Memory B cell (primary cell): ENCODE data around the gene DHX8.

Experiments used
- ATAC-seq: fragments of 150-1000 bp; cut with Tn5 transposase; 2 replicates; pipeline ENCODE4 v1.10.0; 2021; ENCODE audit warnings: low read depth, mild to moderate bottlenecking, moderate library complexity
- DNase-seq, 2 donors: peaks; one replicate each; pipeline ENCODE4 v3.0.0; 2022; ENCODE audit warnings: low spot score in 2 of 2
- H3K27ac Mint-ChIP-seq: one replicate; pipeline ENCODE4 v1.8.0; 2022; ENCODE audit warnings: mild to moderate bottlenecking, moderate library complexity, mixed read lengths
- H3K27me3 Mint-ChIP-seq: one replicate; pipeline ENCODE4 v1.8.0; 2022; ENCODE audit warnings: mixed read lengths
- H3K36me3 Mint-ChIP-seq: one replicate; pipeline ENCODE4 v1.8.0; 2022; ENCODE audit warnings: mild to moderate bottlenecking, mixed read lengths
- H3K4me1 Mint-ChIP-seq: one replicate; pipeline ENCODE4 v1.8.0; 2022; ENCODE audit warnings: mixed read lengths
- H3K4me3 Mint-ChIP-seq: one replicate; pipeline ENCODE4 v1.8.0; 2022; ENCODE audit warnings: mild to moderate bottlenecking, moderate library complexity, mixed read lengths
- H3K9me3 Mint-ChIP-seq: one replicate; pipeline ENCODE4 v1.8.0; 2022; ENCODE audit warnings: mixed read lengths

Gene DHX8

DNA sequence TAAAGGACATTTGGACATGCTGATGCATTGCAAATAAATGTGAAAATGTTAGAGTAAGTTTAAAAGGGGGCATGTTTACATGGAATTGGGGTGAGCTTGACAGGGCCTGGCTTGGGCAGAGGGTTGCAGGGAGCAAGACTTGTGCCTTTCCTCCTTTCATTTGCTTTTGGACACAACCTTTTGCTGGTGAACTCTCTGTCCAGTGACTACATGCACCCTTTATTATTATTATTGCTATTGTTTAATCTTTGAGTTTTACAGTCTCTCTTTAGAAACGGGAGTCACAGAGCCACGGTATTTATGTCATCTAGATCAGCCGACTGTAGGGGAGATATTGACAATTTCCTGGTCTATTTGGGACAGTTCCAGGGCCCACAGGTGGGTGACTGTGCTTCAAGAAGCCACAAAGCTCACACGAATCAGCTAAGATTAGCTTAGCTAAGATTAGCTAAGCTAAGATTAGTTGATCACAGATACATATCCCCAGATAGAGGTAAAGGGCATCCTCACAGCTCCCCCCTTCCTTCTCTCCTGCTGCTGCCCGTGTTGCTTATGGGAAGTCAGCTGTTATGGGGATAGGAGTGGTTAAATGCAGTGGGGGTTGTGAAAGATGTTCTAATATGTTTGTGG, 91.2 kb downstream of the DHX8 start:
- Mint-ChIP-seq H3K27ac (no peak overlapping the region), H3K4me1 (peaks cover 17% of the 10 kb centered on the region), H3K4me3 (no peak overlapping the region), H3K27me3 (peaks cover 4% of the 10 kb centered on the region), H3K36me3 (no peaks in the 10 kb centered on the region), H3K9me3 (no peaks in the 10 kb centered on the region)
- ATAC-seq (no peak), DNase-seq (no peak)
